ENCODE data around the gene ARHGAP10. TPM values are rescaled to one million over a fixed set of nuclear protein-coding genes. Genes with fewer than 3 reads are reported as not detected.

Gene ARHGAP10
- total RNA-seq, 1 experiment from 2014 or later, result 36.6 TPM

GRCh38 chr4:148118179-148118578, 386.3 kb downstream of the ARHGAP10 start:
- no peak overlapping the region for H3K27ac Mint-ChIP-seq (ENCODE audit: unreplicated experiment)
- Histone ChIP-seq H3K9me3 (peaks cover 5% of the 10 kb centered on the region; the same call in 1 of the 2 replicates), H3K4me1 (no peaks in the 10 kb centered on the region), H3K36me3 (ENCODE audit: control insufficient read depth, insufficient read depth, low read length) (no peaks in the 10 kb centered on the region), H3K27me3 (replicated peaks; ENCODE audit: control insufficient read depth, insufficient read depth, low read length) (no peaks in the 10 kb centered on the region), H3K4me3 (ENCODE audit: low read depth, low read length) (no peak overlapping the region)
- TF ChIP-seq CTCF (IDR thresholded peaks at IDR 0.05; ENCODE audit: insufficient read depth in 1 of 2, low read depth in 1 of 2, low read length in 1 of 2, severe bottlenecking in 1 of 2, unreplicated experiment in 1 of 2), result no peak
- H3K4me1 Mint-ChIP-seq (ENCODE audit: low read depth, unreplicated experiment), result no peaks in the 10 kb centered on the region
- H3K36me3 Mint-ChIP-seq (ENCODE audit: insufficient read depth, unreplicated experiment), result peaks cover 2% of the 10 kb centered on the region
- peaks cover 22% of the 10 kb centered on the region for H3K9me3 Mint-ChIP-seq (ENCODE audit: unreplicated experiment)
- intact Hi-C loops (cut with micrococcal nuclease; ENCODE audit: unreplicated experiment), result no loop called here
- DNase-seq, result no peak
- H3K4me3 Mint-ChIP-seq (ENCODE audit: unreplicated experiment), result no peak overlapping the region
- CTCF ChIA-PET, result no interaction called here
- H3K27me3 Mint-ChIP-seq (ENCODE audit: insufficient read depth, unreplicated experiment), result peaks cover 5% of the 10 kb centered on the region
- no TSS peak for BruUV-seq (replicated peaks)
- POLR2A ChIA-PET, result no interaction called here

GRCh38 chr4:148118633-148119032, 386.7 kb downstream of the ARHGAP10 start:
- Mint-ChIP-seq H3K4me1 (ENCODE audit: low read depth, unreplicated experiment) (no peaks in the 10 kb centered on the region), H3K27me3 (ENCODE audit: insufficient read depth, unreplicated experiment) (peaks cover 5% of the 10 kb centered on the region), H3K27ac (ENCODE audit: unreplicated experiment) (no peak overlapping the region), H3K36me3 (ENCODE audit: insufficient read depth, unreplicated experiment) (peaks cover 6% of the 10 kb centered on the region), H3K9me3 (ENCODE audit: unreplicated experiment) (peaks cover 27% of the 10 kb centered on the region), H3K4me3 (ENCODE audit: unreplicated experiment) (no peak overlapping the region)
- peaks cover 7% of the 10 kb centered on the region; the same call in 1 of the 2 replicates for H3K9me3 ChIP-seq
- no TSS peak for BruUV-seq (replicated peaks)
- H3K27me3 ChIP-seq (replicated peaks; ENCODE audit: control insufficient read depth, insufficient read depth, low read length), result no peaks in the 10 kb centered on the region
- no peak for TF ChIP-seq CTCF (IDR thresholded peaks at IDR 0.05; ENCODE audit: insufficient read depth in 1 of 2, low read depth in 1 of 2, low read length in 1 of 2, severe bottlenecking in 1 of 2, unreplicated experiment in 1 of 2)
- no peak overlapping the region for H3K4me3 ChIP-seq (ENCODE audit: low read depth, low read length)
- ChIA-PET POLR2A (no interaction called here), CTCF (no interaction called here)
- intact Hi-C loops (cut with micrococcal nuclease; ENCODE audit: unreplicated experiment), result no loop called here
- no peaks in the 10 kb centered on the region for H3K4me1 ChIP-seq
- no peaks in the 10 kb centered on the region for H3K36me3 ChIP-seq (ENCODE audit: control insufficient read depth, insufficient read depth, low read length)
- no peak for DNase-seq

- no peak for DNase-seq
- BruUV-seq (replicated peaks), result no TSS peak
- Mint-ChIP-seq H3K36me3 (ENCODE audit: insufficient read depth, unreplicated experiment) (peaks cover 6% of the 10 kb centered on the region), H3K4me3 (ENCODE audit: unreplicated experiment) (no peak overlapping the region), H3K27me3 (ENCODE audit: insufficient read depth, unreplicated experiment) (peaks cover 5% of the 10 kb centered on the region), H3K4me1 (ENCODE audit: low read depth, unreplicated experiment) (no peaks in the 10 kb centered on the region), H3K27ac (ENCODE audit: unreplicated experiment) (no peak overlapping the region), H3K9me3 (ENCODE audit: unreplicated experiment) (peaks cover 43% of the 10 kb centered on the region)
- no peak for TF ChIP-seq CTCF (IDR thresholded peaks at IDR 0.05; ENCODE audit: insufficient read depth in 1 of 2, low read depth in 1 of 2, low read length in 1 of 2, severe bottlenecking in 1 of 2, unreplicated experiment in 1 of 2)
- H3K36me3 ChIP-seq (ENCODE audit: control insufficient read depth, insufficient read depth, low read length), result no peaks in the 10 kb centered on the region
- H3K4me3 ChIP-seq (ENCODE audit: low read depth, low read length), result no peak overlapping the region
- ChIA-PET POLR2A (no interaction called here), CTCF (no interaction called here)
- H3K9me3 ChIP-seq, result peaks cover 18% of the 10 kb centered on the region
- no peaks in the 10 kb centered on the region for H3K27me3 ChIP-seq (replicated peaks; ENCODE audit: control insufficient read depth, insufficient read depth, low read length)
- H3K4me1 ChIP-seq, result no peaks in the 10 kb centered on the region
- intact Hi-C loops (cut with micrococcal nuclease; ENCODE audit: unreplicated experiment), result no loop called here
These were observed 388.3 kb downstream of the ARHGAP10 start for GRCh38 chr4:148120216-148120615.

Small RNAs within 50 kb of the gene (microRNA-seq; reads per million reads assigned to microRNA genes)
- 0.93 reads per million for gene MIR4799

Other genes with a start within 250 kb of the ARHGAP10 start
- 36.2 and 38.1 TPM in 2 replicates for gene TMEM184C, start 114.7 kb upstream of the ARHGAP10 start, total RNA-seq (2022)
- 7.5 and 8.6 TPM in 2 replicates for gene PRMT9, start 47.9 kb upstream of the ARHGAP10 start, total RNA-seq (2022)